ENCODE measurements around the gene EIF2AK2.

GRCh38 chr2:37173741-37174140 lies 17.0 kb upstream of the EIF2AK2 start:
- no peak for TF ChIP-seq CTCF (IDR thresholded peaks at IDR 0.05; ENCODE audit: insufficient read depth, low read length)
- TF ChIP-seq POLR2AphosphoS5 (IDR thresholded peaks at IDR 0.05; ENCODE audit: low read depth) = no peak
